Trophoblast cell (in vitro differentiated cells and primary cell): ENCODE results near the gene VDR.
A peak's percentile ranks its signal among the peaks of the same experiment; 100 is the strongest.

ENCODE experiments used
- DNase-seq, 2 donors: peaks; one replicate each; pipeline ENCODE4 v3.0.0-alpha.2; 2016
- H2AFZ ChIP-seq: 2 replicates; pipeline ENCODE4 v1.6.1; 2013; ENCODE audit warnings: low read length, moderate library complexity, mild to moderate bottlenecking; ENCODE audit not compliant: insufficient read depth, poor library complexity
- H2AK5ac ChIP-seq: 2 replicates; pipeline ENCODE4 v1.6.1; 2013; ENCODE audit warnings: mild to moderate bottlenecking, low read length
- H2BK120ac ChIP-seq: 2 replicates; pipeline ENCODE4 v1.6.1; 2013; ENCODE audit warnings: low read length, mild to moderate bottlenecking, moderate library complexity; ENCODE audit not compliant: insufficient read depth, poor library complexity
- H2BK12ac ChIP-seq: 2 replicates; pipeline ENCODE4 v1.6.1; 2013; ENCODE audit warnings: mild to moderate bottlenecking, low read length, moderate library complexity
- H2BK5ac ChIP-seq: 2 replicates; pipeline ENCODE4 v1.6.1; 2013; ENCODE audit warnings: low read length, low read depth, moderate library complexity, mild to moderate bottlenecking; ENCODE audit not compliant: poor library complexity
- H3K14ac ChIP-seq: 2 replicates; pipeline ENCODE4 v1.6.1; 2013; ENCODE audit warnings: mild to moderate bottlenecking, low read length
- H3K18ac ChIP-seq: 2 replicates; pipeline ENCODE4 v1.6.1; 2013; ENCODE audit warnings: mild to moderate bottlenecking, low read length
- H3K23ac ChIP-seq: 2 replicates; pipeline ENCODE4 v1.6.1; 2013; ENCODE audit warnings: low read length
- H3K27ac ChIP-seq: 2 replicates; pipeline ENCODE4 v1.5.1; 2013; ENCODE audit warnings: low read depth, mild to moderate bottlenecking, inconsistent platforms, low read length, moderate library complexity
- H3K27me3 ChIP-seq: 2 replicates; pipeline ENCODE4 v1.6.1; 2013; ENCODE audit warnings: inconsistent platforms, mild to moderate bottlenecking, low read length, moderate library complexity; ENCODE audit not compliant: insufficient read depth
- H3K36me3 ChIP-seq, 2 experiments: 1 replicate in 1 of 2; 2 replicates in 1 of 2; pipeline ENCODE4 v1.6.1; 2013; ENCODE audit warnings: low read length in 2 of 2, mild to moderate bottlenecking in 2 of 2, moderate library complexity in 1 of 2; ENCODE audit not compliant: insufficient read depth in 2 of 2, control insufficient read depth in 1 of 2
- H3K4ac ChIP-seq: 2 replicates; pipeline ENCODE4 v1.6.1; 2013; ENCODE audit warnings: low read depth, mild to moderate bottlenecking, low read length, moderate library complexity
- H3K4me1 ChIP-seq, 2 experiments: 1 replicate in 1 of 2; 2 replicates in 1 of 2; pipeline ENCODE4 v1.6.1; 2013; ENCODE audit warnings: low read length in 2 of 2, mild to moderate bottlenecking in 2 of 2, moderate library complexity in 1 of 2; ENCODE audit not compliant: insufficient read depth in 2 of 2, control insufficient read depth in 1 of 2
- H3K4me2 ChIP-seq: 2 replicates; pipeline ENCODE4 v1.6.1; 2013; ENCODE audit warnings: inconsistent platforms, mild to moderate bottlenecking, low read length, moderate library complexity
- H3K4me3 ChIP-seq: 2 replicates; pipeline ENCODE4 v1.5.1; 2013; ENCODE audit warnings: mild to moderate bottlenecking, low read depth, low read length, inconsistent platforms
- H3K79me1 ChIP-seq: one replicate; pipeline ENCODE4 v1.6.1; 2013; ENCODE audit warnings: low read length
- H3K79me2 ChIP-seq: 2 replicates; pipeline ENCODE4 v1.6.1; 2013; ENCODE audit warnings: low read length, mild to moderate bottlenecking; ENCODE audit not compliant: control insufficient read depth, insufficient read depth, poor library complexity
- H3K9ac ChIP-seq: 2 replicates; pipeline ENCODE4 v1.6.1; 2013; ENCODE audit warnings: mild to moderate bottlenecking, low read length
- H3K9me3 ChIP-seq: 2 replicates; pipeline ENCODE4 v1.6.1; 2013; ENCODE audit warnings: low read depth, mild to moderate bottlenecking, control low read depth, inconsistent platforms, low read length; ENCODE audit not compliant: insufficient read depth
- H4K12ac ChIP-seq: 2 replicates; pipeline ENCODE4 v1.6.1; 2013; ENCODE audit warnings: low read depth, mild to moderate bottlenecking, low read length, moderate library complexity
- H4K8ac ChIP-seq: 2 replicates; pipeline ENCODE4 v1.6.1; 2013; ENCODE audit warnings: low read depth, mild to moderate bottlenecking, low read length, moderate library complexity
- H4K91ac ChIP-seq: one replicate; pipeline ENCODE4 v1.6.1; 2013; ENCODE audit warnings: low read depth, mild to moderate bottlenecking, low read length, moderate library complexity
- WGBS: extraction: QIAGEN DNeasy Blood & Tissue Kit; methylation state at CpG from one replicate; pipeline ENCODE4 v1.1.7; 2013; ENCODE audit warnings: missing lambda C conversion rate; ENCODE audit not compliant: insufficient read length, insufficient coverage; ENCODE audit errors: extremely low coverage; 5-methylcytosine and 5-hydroxymethylcytosine counted together

VDR gene

GRCh38 chr12:47840571-47840970 is 64.2 kb downstream of the VDR start:
- H3K4me2 ChIP-seq = no peak overlapping the region
- H3K79me2 ChIP-seq = peaks cover 2% of the 10 kb centered on the region
- peaks cover 6% of the 10 kb centered on the region for H3K79me1 ChIP-seq
- DNase-seq = no peak
- no peak overlapping the region for H3K9ac ChIP-seq
- no peak overlapping the region for H3K4me3 ChIP-seq
- no peak overlapping the region for H3K4ac ChIP-seq
- H4K91ac ChIP-seq = no peak overlapping the region
- H3K27me3 ChIP-seq = no peaks in the 10 kb centered on the region
- H4K8ac ChIP-seq = no peak overlapping the region
- no peaks in the 10 kb centered on the region for H3K36me3 ChIP-seq
- no peak overlapping the region for H2AFZ ChIP-seq
- no peak overlapping the region for H4K12ac ChIP-seq
- no peak overlapping the region for H3K14ac ChIP-seq
- no peak overlapping the region for H3K27ac ChIP-seq
- no peak overlapping the region for H2AK5ac ChIP-seq
- H3K9me3 ChIP-seq = no peaks in the 10 kb centered on the region
- H2BK120ac ChIP-seq = no peak overlapping the region
- H3K23ac ChIP-seq = no peak overlapping the region
- H3K18ac ChIP-seq = no peak overlapping the region
- H2BK12ac ChIP-seq = no peak overlapping the region
- peaks cover 12% of the 10 kb centered on the region in 2 experiments for H3K4me1 ChIP-seq
- H2BK5ac ChIP-seq = no peak overlapping the region
- no CpG with 5 or more reads among the region's 1 CpG for WGBS

- Histone ChIP-seq H3K14ac (no peak overlapping the region), H4K8ac (no peak overlapping the region), H3K79me1 (peaks cover 13% of the 10 kb centered on the region), H4K91ac (no peak overlapping the region), H3K4ac (no peak overlapping the region), H3K36me3 (no peaks in the 10 kb centered on the region), H3K79me2 (peaks cover 3% of the 10 kb centered on the region), H2AK5ac (no peak overlapping the region), H4K12ac (no peak overlapping the region), H3K9me3 (no peaks in the 10 kb centered on the region), H3K9ac (no peak overlapping the region), H3K4me2 (no peak overlapping the region), H3K18ac (no peak overlapping the region), H2BK12ac (no peak overlapping the region), H3K27ac (no peak overlapping the region), H2BK120ac (no peak overlapping the region), H2AFZ (no peak overlapping the region), H2BK5ac (no peak overlapping the region), H3K4me1 (peaks cover 20 to 22% of the 10 kb centered on the region in 2 experiments), H3K4me3 (no peak overlapping the region), H3K27me3 (no peaks in the 10 kb centered on the region), H3K23ac (no peak overlapping the region)
- no peak for DNase-seq
- WGBS = no CpG with 5 or more reads among the region's 8 CpGs
These were observed 65.4 kb downstream of the VDR start for GRCh38 chr12:47839214-47839876.

DNA sequence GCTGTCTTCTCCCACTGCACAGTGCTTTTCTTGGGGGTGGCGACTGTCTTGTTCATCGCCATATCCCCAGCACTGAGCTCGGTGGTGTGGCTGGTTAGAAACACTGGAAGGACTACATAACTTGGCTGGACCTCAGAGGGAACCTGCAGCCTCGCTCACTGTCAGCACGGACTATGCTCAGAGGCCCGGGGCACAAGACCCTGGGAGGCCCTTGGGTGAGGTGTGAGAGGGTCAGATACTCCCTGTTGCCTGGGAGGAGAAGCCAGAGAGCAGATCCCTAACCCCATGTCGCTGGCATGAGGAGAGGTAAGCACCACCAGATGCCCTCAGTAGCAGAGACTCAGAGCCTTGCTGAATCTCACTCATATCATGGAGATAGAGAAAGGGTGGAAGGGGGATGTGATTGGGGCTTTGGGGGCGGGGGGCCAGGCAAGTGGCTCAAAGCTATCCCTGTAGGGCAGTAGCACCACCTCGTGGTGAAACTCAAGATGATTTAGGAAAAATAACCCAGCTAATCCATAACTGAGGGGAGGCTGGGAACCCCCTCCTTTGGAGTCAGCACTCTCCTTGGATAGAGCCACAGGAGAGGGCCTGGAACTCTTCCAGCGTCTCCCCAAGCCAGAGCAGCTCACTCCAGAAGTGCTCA is 66.4 kb downstream of the VDR start:
- Histone ChIP-seq H3K9me3 (no peaks in the 10 kb centered on the region), H3K4me1 (peaks cover 22% of the 10 kb centered on the region in 2 experiments), H3K9ac (no peak overlapping the region), H2BK120ac (no peak overlapping the region), H4K8ac (no peak overlapping the region), H2BK5ac (no peak overlapping the region), H3K36me3 (no peaks in the 10 kb centered on the region), H3K27ac (no peak overlapping the region), H3K4me2 (no peak overlapping the region), H3K14ac (no peak overlapping the region), H2AFZ (no peak overlapping the region), H3K27me3 (no peaks in the 10 kb centered on the region), H3K4me3 (no peak overlapping the region), H4K91ac (no peak overlapping the region), H3K79me2 (peaks cover 3% of the 10 kb centered on the region), H3K79me1 (peaks cover 16% of the 10 kb centered on the region), H3K18ac (no peak overlapping the region), H3K23ac (no peak overlapping the region), H2BK12ac (no peak overlapping the region), H3K4ac (no peak overlapping the region), H4K12ac (no peak overlapping the region), H2AK5ac (no peak overlapping the region)
- peak in 1 of 2 donors; percentile 26 for DNase-seq
- WGBS = no CpG with 5 or more reads among the region's 10 CpGs

GRCh38 chr12:47837190-47838171 is 67.3 kb downstream of the VDR start:
- Histone ChIP-seq H3K79me1 (peaks cover 16% of the 10 kb centered on the region), H3K27me3 (no peaks in the 10 kb centered on the region), H4K8ac (no peak overlapping the region), H3K79me2 (peaks cover 3% of the 10 kb centered on the region), H2BK12ac (peak overlapping the region; percentile 50), H2AFZ (no peak overlapping the region), H3K9me3 (no peaks in the 10 kb centered on the region), H3K36me3 (no peaks in the 10 kb centered on the region), H3K18ac (no peak overlapping the region), H4K91ac (peak overlapping the region; percentile 38), H3K4me1 (peaks cover 20 to 22% of the 10 kb centered on the region in 2 experiments), H3K4me3 (no peak overlapping the region), H3K9ac (no peak overlapping the region), H2AK5ac (no peak overlapping the region), H3K23ac (no peak overlapping the region), H4K12ac (no peak overlapping the region), H2BK5ac (no peak overlapping the region), H3K4ac (no peak overlapping the region), H2BK120ac (no peak overlapping the region), H3K27ac (no peak overlapping the region), H3K4me2 (no peak overlapping the region), H3K14ac (no peak overlapping the region)
- peak; percentile 42 to 89 for DNase-seq
- WGBS = no CpG with 5 or more reads among the region's 13 CpGs
